ENCODE data around the gene KLHDC1.
"Not testable (repeated sequence)": the region's sequence is repeated elsewhere in the genome, so short reads cannot be mapped to it uniquely, and the experiment has no call there.

KLHDC1 gene

GRCh38 chr14:49727171-49727570 lies 34.3 kb downstream of the KLHDC1 start:
- no peak for DNase-seq (ENCODE audit: low spot score)

GRCh38 chr14:49732896-49733295 lies 40.0 kb downstream of the KLHDC1 start:
- DNase-seq (ENCODE audit: low spot score), result no peak

- DNase-seq (ENCODE audit: low spot score), result no peak
Measured at GRCh38 chr14:49733836-49734235, 40.9 kb downstream of the KLHDC1 start.

GRCh38 chr14:49735669-49736068 lies 42.7 kb downstream of the KLHDC1 start:
- DNase-seq (ENCODE audit: low spot score), result not testable (repeated sequence)

GRCh38 chr14:49745191-49745590 lies 52.3 kb downstream of the KLHDC1 start:
- no peak for DNase-seq (ENCODE audit: low spot score)

- not testable (repeated sequence) for DNase-seq (ENCODE audit: low spot score)
Measured at GRCh38 chr14:49746476-49746875, 53.6 kb downstream of the KLHDC1 start.

- no peak for DNase-seq (ENCODE audit: low spot score)
Measured at GRCh38 chr14:49754570-49755097, 61.7 kb downstream of the KLHDC1 start.

GRCh38 chr14:49755378-49755777 lies 62.5 kb downstream of the KLHDC1 start:
- no peak for DNase-seq (ENCODE audit: low spot score)

- DNase-seq (ENCODE audit: low spot score), result no peak
Measured at GRCh38 chr14:49761839-49762551, 69.1 kb downstream of the KLHDC1 start.

GRCh38 chr14:49766839-49767238 lies 73.9 kb downstream of the KLHDC1 start:
- no peak for DNase-seq (ENCODE audit: low spot score)

GRCh38 chr14:49767270-49767570 lies 74.3 kb downstream of the KLHDC1 start:
- no peak for DNase-seq (ENCODE audit: low spot score)

- DNase-seq (ENCODE audit: low spot score), result peak; percentile 88
Measured at GRCh38 chr14:49767571-49768300, 74.8 kb downstream of the KLHDC1 start, which contains the start of gene KLHDC2. TSS of gene KLHDC2 (plus strand) at chr14:49768153. CDS start at chr14:49768469, 316 bp downstream.

- peak; percentile 72 for DNase-seq (ENCODE audit: low spot score)
Measured at GRCh38 chr14:49768301-49769121, 75.6 kb downstream of the KLHDC1 start.

GRCh38 chr14:49769171-49769570 lies 76.3 kb downstream of the KLHDC1 start:
- DNase-seq (ENCODE audit: low spot score), result no peak

GRCh38 chr14:49769581-49770211 lies 76.8 kb downstream of the KLHDC1 start:
- DNase-seq (ENCODE audit: low spot score), result no peak

GRCh38 chr14:49770212-49770817 lies 77.4 kb downstream of the KLHDC1 start:
- no peak for DNase-seq (ENCODE audit: low spot score)

- DNase-seq (ENCODE audit: low spot score), result not testable (repeated sequence)
Measured at GRCh38 chr14:49771691-49772090, 78.8 kb downstream of the KLHDC1 start.

GRCh38 chr14:49774106-49774505 lies 81.2 kb downstream of the KLHDC1 start:
- DNase-seq (ENCODE audit: low spot score), result no peak

GRCh38 chr14:49778421-49778820 lies 85.5 kb downstream of the KLHDC1 start:
- no peak for DNase-seq (ENCODE audit: low spot score)

- DNase-seq (ENCODE audit: low spot score), result not testable (repeated sequence)
Measured at GRCh38 chr14:49781040-49781439, 88.1 kb downstream of the KLHDC1 start.

GRCh38 chr14:49783394-49784014 lies 90.6 kb downstream of the KLHDC1 start:
- DNase-seq (ENCODE audit: low spot score), result no peak

All from CD4-positive, alpha-beta T cell treated with Interleukin-2 at 100 ng/mL for 4 hours (primary cell).